CD14-positive monocyte (primary cell): Measurements from ENCODE around the gene JAK2. TPM values are rescaled to one million over a fixed set of nuclear protein-coding genes. Genes with fewer than 3 reads are reported as not detected.
"Not testable (repeated sequence)": the region's sequence is repeated elsewhere in the genome, so short reads cannot be mapped to it uniquely, and the experiment has no call there.

Experiments
- DNase-seq, 3 donors: peaks; one replicate each; pipeline ENCODE4 v3.0.0-alpha.2; 2011 to 2022
- H2AFZ ChIP-seq: 2 replicates; pipeline ENCODE4 v1.6.0; 2012; ENCODE audit warnings: mild to moderate bottlenecking, low read depth, low read length, inconsistent platforms; ENCODE audit not compliant: insufficient read depth, poor library complexity, severe bottlenecking
- H3K27ac ChIP-seq, 2 donors: 1 replicate in 1 of 2; 2 replicates in 1 of 2; pipeline ENCODE4 v1.5.1; 2012 to 2013; ENCODE audit warnings: low read length in 2 of 2, control low read depth in 1 of 2, inconsistent platforms in 1 of 2, low read depth in 1 of 2, mild to moderate bottlenecking in 1 of 2
- H3K27me3 ChIP-seq, 2 donors: one replicate each; pipeline versions ENCODE4 v1.6.0 to v1.6.1; 2011 to 2013; ENCODE audit warnings: low read length in 2 of 2; ENCODE audit not compliant: control insufficient read depth in 2 of 2, insufficient read depth in 2 of 2
- H3K36me3 ChIP-seq, 2 donors: replicated peaks in 1 of 2; 1 replicate in 1 of 2; 2 replicates in 1 of 2; pipeline versions ENCODE4 v1.5.1 to v1.6.1; 2012 to 2013; ENCODE audit warnings: low read length in 2 of 2, control low read depth in 1 of 2, inconsistent platforms in 1 of 2, mild to moderate bottlenecking in 1 of 2; ENCODE audit not compliant: insufficient read depth in 2 of 2, control insufficient read depth in 1 of 2
- H3K4me1 ChIP-seq, 2 donors: 1 replicate in 1 of 2; 2 replicates in 1 of 2; pipeline versions ENCODE4 v1.5.1 to v1.6.1; 2012 to 2013; ENCODE audit warnings: low read length in 2 of 2, control low read depth in 1 of 2, inconsistent platforms in 1 of 2, mild to moderate bottlenecking in 1 of 2, moderate library complexity in 1 of 2; ENCODE audit not compliant: insufficient read depth in 2 of 2, control insufficient read depth in 1 of 2
- H3K4me2 ChIP-seq: replicated peaks from 2 replicates; pipeline ENCODE3; 2012; ENCODE audit warnings: low read length, moderate library complexity, mild to moderate bottlenecking; ENCODE audit not compliant: poor library complexity, severe bottlenecking; ENCODE audit errors: extremely low read depth
- H3K4me3 ChIP-seq, 3 experiments: fragments of 200-600 bp in 1 of 3; sonication (generic) in 1 of 3; replicated peaks in 1 of 3; 1 replicate in 2 of 3; 2 replicates in 1 of 3; pipeline ENCODE4 v1.5.1; 2011 to 2013; ENCODE audit warnings: low read length in 3 of 3, mild to moderate bottlenecking in 3 of 3, control low read depth in 2 of 3, low read depth in 2 of 3, inconsistent platforms in 1 of 3, moderate library complexity in 1 of 3
- H3K79me2 ChIP-seq: 2 replicates; pipeline ENCODE4 v1.6.0; 2012; ENCODE audit warnings: mild to moderate bottlenecking, control low read depth, inconsistent platforms, low read length, moderate library complexity; ENCODE audit not compliant: insufficient read depth
- H3K9ac ChIP-seq: 2 replicates; pipeline ENCODE4 v1.6.0; 2017; ENCODE audit warnings: low read length, mild to moderate bottlenecking; ENCODE audit not compliant: insufficient read depth, poor library complexity, severe bottlenecking
- H3K9me3 ChIP-seq, 2 donors: replicated peaks in 1 of 2; 1 replicate in 1 of 2; 2 replicates in 1 of 2; pipeline versions ENCODE4 v1.5.1 to v1.6.1; 2012 to 2013; ENCODE audit warnings: low read length in 2 of 2, control low read depth in 1 of 2; ENCODE audit not compliant: control insufficient read depth in 1 of 2, insufficient read depth in 1 of 2
- H4K20me1 ChIP-seq: 2 replicates; pipeline ENCODE4 v1.6.0; 2012; ENCODE audit warnings: mild to moderate bottlenecking, low read length, control low read depth, moderate library complexity; ENCODE audit not compliant: insufficient read depth
- H3K27ac Mint-ChIP-seq, 7 donors: one replicate each; pipeline ENCODE4 v1.8.0; 2020; ENCODE audit warnings: mild to moderate bottlenecking in 7 of 7, mixed read lengths in 7 of 7, moderate library complexity in 6 of 7, inconsistent platforms in 2 of 7
- H3K27me3 Mint-ChIP-seq, 3 donors: one replicate each; pipeline ENCODE4 v1.8.0; 2021 to 2022; ENCODE audit warnings: low read depth in 3 of 3, mild to moderate bottlenecking in 3 of 3, mixed read lengths in 3 of 3, moderate library complexity in 3 of 3, inconsistent platforms in 1 of 3
- H3K36me3 Mint-ChIP-seq, 2 donors: one replicate each; pipeline ENCODE4 v1.8.0; 2020; ENCODE audit warnings: mixed read lengths in 2 of 2, inconsistent platforms in 1 of 2, mild to moderate bottlenecking in 1 of 2
- H3K4me1 Mint-ChIP-seq: one replicate; pipeline ENCODE4 v1.8.0; 2020; ENCODE audit warnings: mild to moderate bottlenecking, mixed read lengths
- H3K4me3 Mint-ChIP-seq, 2 donors: one replicate each; pipeline ENCODE4 v1.8.0; 2020; ENCODE audit warnings: mild to moderate bottlenecking in 2 of 2, mixed read lengths in 2 of 2, moderate library complexity in 1 of 2
- H3K9me3 Mint-ChIP-seq, 7 donors: one replicate each; pipeline ENCODE4 v1.8.0; 2020 to 2022; ENCODE audit warnings: mixed read lengths in 7 of 7, mild to moderate bottlenecking in 6 of 7, moderate library complexity in 6 of 7, inconsistent platforms in 2 of 7
- CTCF ChIP-seq: fragments of 200-600 bp; IDR thresholded peaks from one replicate; pipeline ENCODE4 v1.8.0; 2022; ENCODE audit warnings: antibody characterized with exemption, mild to moderate bottlenecking
- WGBS: methylation state at CpG from one replicate; pipeline ENCODE4 v1.1.5; 2013; ENCODE audit warnings: missing lambda C conversion rate; ENCODE audit not compliant: insufficient coverage; 5-methylcytosine and 5-hydroxymethylcytosine counted together
- intact Hi-C, 2 donors: fragments of 100-400 bp; cut with micrococcal nuclease; formaldehyde crosslinking; loops; one replicate each; pipeline versions ENCODE4 v1.15.0 to v1.15.1; 2023
- polyA plus RNA-seq, 3 donors: library from polyadenylated mRNA; depleted of rRNA in 1 of 3; unstranded in 2 of 3; stranded (reverse) in 1 of 3; fragments of 300-500 nt in 2 of 3; fragments of >200 nt in 1 of 3; fragmentation: Illumina TruSeq in 2 of 3; gene quantifications; 1 replicate in 2 of 3; 2 replicates in 1 of 3; pipeline ENCODE4 v1.2.3, GENCODE V29; 2012 to 2021

JAK2 gene
- polyA plus RNA-seq, 3 donors, result 23.5 to 34.7 (median 33.0) TPM

- no peaks in the 10 kb centered on the region for H3K36me3 ChIP-seq
- TF ChIP-seq CTCF, result no peak
- peaks cover 6% of the 10 kb centered on the region for H3K79me2 ChIP-seq
- Mint-ChIP-seq H3K27me3 (peaks cover 0 to 3% (median 0%) of the 10 kb centered on the region in 3 donors), H3K36me3 (no peaks in the 10 kb centered on the region), H3K4me3 (peak overlapping the region in 1 of 2 donors; percentile 81), H3K9me3 (no peaks in the 10 kb centered on the region), H3K4me1 (peaks cover 81% of the 10 kb centered on the region), H3K27ac (peak overlapping the region; percentile 91 to 96 (median 93))
- peak overlapping the region; percentile 3 to 66 (median 31) for H3K4me3 ChIP-seq
- no peaks in the 10 kb centered on the region for H3K9me3 ChIP-seq
- intact Hi-C loops, result loop anchor here (2.0 kb wide), 2 partner anchors 44 to 46 kb away; partner anchors contain the start of gene JAK2 (in 1 of the 2)
- peak overlapping the region; percentile 28 to 82 for H3K27ac ChIP-seq
- H3K4me1 ChIP-seq, result peaks cover 84 to 94% of the 10 kb centered on the region in 2 donors
- H3K9ac ChIP-seq, result no peak overlapping the region
- no peaks in the 10 kb centered on the region for H3K27me3 ChIP-seq
- DNase-seq, result peak in 2 of 3 donors; percentile 29 to 49
- no peak overlapping the region for H2AFZ ChIP-seq
- WGBS, result no CpG with 5 or more reads among the region's 1 CpG
- H4K20me1 ChIP-seq, result no peaks in the 10 kb centered on the region
- peak overlapping the region; percentile 64 for H3K4me2 ChIP-seq
Observed at GRCh38 chr9:4938496-4938895, 46.6 kb upstream of the JAK2 start.

- peak overlapping the region; percentile 64 for H3K4me2 ChIP-seq
- no peaks in the 10 kb centered on the region for H4K20me1 ChIP-seq
- no peaks in the 10 kb centered on the region for H3K36me3 ChIP-seq
- peak overlapping the region in 1 of 2 donors; percentile 82 for H3K27ac ChIP-seq
- 0% methylated on average over 1 of the region's 1 CpG for WGBS
- no peak overlapping the region for H2AFZ ChIP-seq
- peak overlapping the region in 2 of 3 experiments; percentile 31 to 66 for H3K4me3 ChIP-seq
- Mint-ChIP-seq H3K27me3 (peaks cover 0 to 3% (median 0%) of the 10 kb centered on the region in 3 donors), H3K4me3 (peak overlapping the region; percentile 43 to 81), H3K9me3 (no peaks in the 10 kb centered on the region), H3K36me3 (no peaks in the 10 kb centered on the region), H3K27ac (peak overlapping the region; percentile 91 to 96 (median 93)), H3K4me1 (peaks cover 79% of the 10 kb centered on the region)
- peaks cover 6% of the 10 kb centered on the region for H3K79me2 ChIP-seq
- H3K9ac ChIP-seq, result no peak overlapping the region
- no peaks in the 10 kb centered on the region for H3K27me3 ChIP-seq
- H3K4me1 ChIP-seq, result peaks cover 81 to 94% of the 10 kb centered on the region in 2 donors
- no peak for TF ChIP-seq CTCF
- peak; percentile 66 to 88 (median 87) for DNase-seq
- intact Hi-C loops, result loop anchor here (2.0 kb wide), 2 partner anchors 44 to 46 kb away; partner anchors contain the start of gene JAK2 (in 1 of the 2)
- H3K9me3 ChIP-seq, result no peaks in the 10 kb centered on the region
Observed at GRCh38 chr9:4939118-4939561, 45.9 kb upstream of the JAK2 start.

- peak overlapping the region in 1 of 3 experiments; percentile 30 for H3K4me3 ChIP-seq
- intact Hi-C loops, H3K9me3 ChIP-seq, H3K79me2 ChIP-seq, H4K20me1 ChIP-seq, H3K9ac ChIP-seq, H2AFZ ChIP-seq, H3K36me3 ChIP-seq, H3K27me3 ChIP-seq, H3K36me3 Mint-ChIP-seq, H3K9me3 Mint-ChIP-seq, H3K27me3 Mint-ChIP-seq: not testable (repeated sequence)
- peak overlapping the region; percentile 70 to 91 (median 88) for H3K27ac Mint-ChIP-seq
- 0% methylated on average over 1 of the region's 7 CpGs for WGBS
- peak overlapping the region; percentile 54 to 72 for H3K27ac ChIP-seq
- peak overlapping the region in 1 of 2 donors; percentile 70 for H3K4me3 Mint-ChIP-seq
- peaks cover 66 to 79% of the 10 kb centered on the region in 2 donors for H3K4me1 ChIP-seq
- DNase-seq, result peak; percentile 46 to 83 (median 80)
- H3K4me2 ChIP-seq, result peak overlapping the region; percentile 50
- peaks cover 66% of the 10 kb centered on the region for H3K4me1 Mint-ChIP-seq
Observed at GRCh38 chr9:4942042-4942691, 42.9 kb upstream of the JAK2 start.
